Stimulated activated CD8-positive, alpha-beta memory T cell treated with anti-CD3 and anti-CD28 coated beads, Interleukin-12 subunit alpha, Interleukin-12 subunit beta, amount 100 ng/mL, for 4 hours (primary cell): Measurements from ENCODE around the gene ARHGEF40.
A peak's percentile ranks its signal among the peaks of the same experiment; 100 is the strongest.

Source experiments
- DNase-seq: peaks from one replicate; pipeline ENCODE4 v3.0.0-alpha.2; 2020; ENCODE audit warnings: low read depth

The ARHGEF40 gene

GRCh38 chr14:21070083-21070609 is at the start of gene ARHGEF40:
Gene ARHGEF40, plus strand, starts transcription at chr14:21070304. Its CDS starts 93 bp downstream, at chr14:21070397.
- no peak for DNase-seq

- DNase-seq = no peak
Observed at GRCh38 chr14:21020977-21021545, 49.0 kb upstream of the ARHGEF40 start.

DNA sequence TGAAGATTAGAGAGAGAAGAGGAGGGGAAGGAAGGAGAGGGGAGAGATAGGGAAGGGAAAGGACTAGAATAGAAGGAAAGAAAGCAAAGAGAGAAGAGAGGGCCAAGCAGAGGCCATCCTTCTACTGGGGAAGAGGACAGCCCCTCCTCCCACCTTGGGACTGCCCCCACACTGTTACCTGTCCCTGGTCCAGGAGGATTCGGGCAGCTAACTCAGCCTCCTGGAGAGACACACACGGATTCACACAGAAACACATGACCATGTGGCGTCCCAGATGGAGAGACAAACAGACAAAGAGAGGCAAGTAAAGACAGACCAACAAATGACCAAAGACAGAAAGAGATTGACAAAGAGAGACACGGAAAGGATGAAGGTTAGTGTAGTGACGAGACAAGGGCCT is 47.4 kb upstream of the ARHGEF40 start:
- DNase-seq = no peak

DNA sequence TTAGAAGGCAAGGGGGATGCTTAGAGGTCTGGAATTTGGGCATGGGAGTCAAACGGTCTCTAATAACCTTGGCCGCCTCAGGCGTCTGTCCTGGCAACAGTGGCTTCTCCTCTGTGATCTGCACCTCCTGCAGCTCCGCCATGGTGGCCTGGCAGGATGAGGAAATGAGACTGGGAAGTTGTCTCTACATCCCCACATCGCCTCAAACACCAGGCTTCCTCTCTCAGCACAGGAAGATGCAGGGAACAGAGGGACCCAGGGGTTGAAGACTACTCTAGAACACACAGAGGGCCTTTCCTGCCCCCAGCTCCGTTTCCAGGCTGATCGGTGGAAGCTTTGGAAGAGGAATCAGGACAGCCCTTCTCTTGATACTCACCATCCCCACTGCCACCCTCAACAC is 46.9 kb upstream of the ARHGEF40 start:
- no peak for DNase-seq

DNA sequence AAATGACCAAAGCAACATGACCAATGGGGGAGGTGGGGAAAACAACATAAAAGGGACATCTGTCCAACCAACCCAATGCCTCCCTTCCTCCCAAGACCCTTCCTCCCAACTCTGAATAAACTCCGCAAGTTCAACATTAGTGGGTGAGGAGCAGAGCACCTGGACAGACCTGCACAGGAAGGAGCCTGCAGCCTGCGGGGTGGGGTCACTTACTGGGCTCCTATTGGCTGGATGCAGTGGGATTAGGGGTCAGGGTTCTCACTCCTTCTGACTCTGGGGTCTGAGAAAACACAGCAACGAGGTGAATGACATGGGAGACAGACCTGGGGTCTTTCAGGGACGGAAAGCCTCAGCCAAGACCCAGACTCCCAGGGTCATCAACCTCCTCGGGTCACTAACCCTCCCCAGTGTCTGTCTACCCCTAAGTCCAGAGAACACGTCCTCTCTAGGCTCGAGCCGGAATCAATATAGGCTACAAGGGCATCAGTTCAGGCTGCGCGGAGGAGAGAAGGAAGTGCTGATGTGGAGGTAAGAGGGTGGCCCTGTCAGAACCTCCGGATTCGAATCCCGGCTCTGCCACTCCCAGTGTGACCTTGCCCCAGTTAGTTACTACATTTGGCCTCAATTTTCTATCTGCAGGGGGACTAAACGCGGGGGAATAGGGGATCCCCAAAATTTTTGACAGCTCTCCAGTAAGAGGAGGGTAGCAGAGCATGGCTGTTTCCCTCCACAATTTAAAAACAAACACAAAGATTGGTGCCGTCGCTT is 46.1 kb upstream of the ARHGEF40 start:
- no peak for DNase-seq

DNA sequence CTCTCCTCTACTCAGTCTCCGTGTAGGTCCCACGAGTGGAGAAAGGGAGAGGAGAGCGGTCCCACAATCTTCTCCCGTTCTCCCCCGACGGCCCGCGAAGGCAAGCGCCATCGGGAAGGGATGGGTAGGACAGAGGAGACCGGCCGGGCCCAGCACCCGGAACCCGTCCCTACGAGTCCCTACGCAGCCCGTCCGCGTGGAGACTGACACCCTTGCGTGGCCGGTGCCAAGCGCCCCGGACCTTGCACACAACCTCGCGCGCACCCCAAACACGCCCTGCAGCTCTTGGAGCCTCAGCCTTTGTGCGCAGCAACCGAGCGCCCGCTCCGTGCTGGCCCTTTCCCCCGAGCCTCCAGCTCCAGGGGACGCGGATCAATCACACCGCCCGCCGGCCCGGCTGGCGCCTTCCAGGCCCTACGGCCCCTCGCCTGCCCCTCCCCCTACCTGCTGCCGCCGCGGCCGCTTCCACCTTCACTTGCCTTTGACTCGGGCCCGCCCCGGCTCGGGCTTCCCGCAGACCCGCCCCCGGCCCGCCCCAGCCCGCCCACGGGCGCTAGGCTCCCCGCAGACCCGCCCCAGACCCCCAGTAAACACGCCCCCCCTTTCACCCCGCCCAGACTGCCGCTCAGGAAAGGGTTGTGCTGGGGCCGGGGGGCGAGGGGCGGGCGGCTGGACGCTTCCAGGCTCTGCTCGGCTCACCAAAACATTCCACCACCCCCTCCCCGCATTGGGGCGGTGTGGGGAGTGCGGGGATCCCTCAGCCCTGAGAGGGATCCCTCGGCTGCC is 45.3 kb upstream of the ARHGEF40 start, which contains the start of gene NDRG2:
Gene NDRG2 (minus strand): TSS at position 477 of the 786 bp plus-strand sequence. CDS start 1,746 bp downstream, outside the sequence.
- DNase-seq = peak; percentile 64

DNA sequence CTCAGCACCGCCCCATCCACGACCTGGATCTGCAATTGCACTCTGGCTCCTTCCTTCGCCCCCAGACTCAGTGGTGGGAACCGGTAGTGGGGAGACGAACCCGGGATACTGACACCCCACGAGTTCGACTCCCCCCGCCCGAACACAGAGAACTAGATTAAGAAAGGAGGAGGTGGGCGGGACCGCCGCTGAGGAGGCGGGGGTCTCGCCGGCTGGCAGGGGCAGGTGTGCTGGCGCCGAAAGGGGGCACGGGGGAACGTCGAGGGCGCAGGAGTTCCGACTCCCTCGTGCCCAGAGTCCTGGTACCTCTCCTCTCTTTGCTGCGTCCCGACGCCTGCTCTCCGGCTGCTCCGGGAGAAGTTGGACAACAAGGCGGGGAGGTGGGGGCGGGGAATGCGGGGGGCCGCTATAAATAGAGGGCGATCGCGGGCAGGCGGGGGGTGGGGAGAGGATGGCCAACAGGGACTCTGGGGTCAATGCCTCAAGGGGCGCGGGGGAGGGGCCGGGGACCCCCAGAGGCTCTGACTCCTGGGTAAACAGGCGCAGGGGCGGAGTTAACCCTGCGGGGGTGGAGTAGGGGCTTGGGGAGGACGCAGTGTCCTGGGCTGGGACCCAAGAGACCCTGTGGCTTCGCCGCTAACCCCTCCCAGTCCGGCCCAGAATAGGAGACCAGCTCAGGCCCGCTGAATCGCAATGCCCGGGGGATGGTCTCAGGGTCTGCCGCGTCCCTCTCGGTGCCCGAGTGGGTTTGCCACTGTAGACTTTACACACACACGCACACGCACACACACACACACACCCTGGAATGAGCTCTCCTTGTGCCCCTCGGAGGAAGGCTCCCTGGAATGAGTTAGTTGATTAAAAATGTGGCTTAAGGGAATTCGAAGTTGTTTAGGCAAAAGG is 44.5 kb upstream of the ARHGEF40 start:
- DNase-seq = no peak

DNA sequence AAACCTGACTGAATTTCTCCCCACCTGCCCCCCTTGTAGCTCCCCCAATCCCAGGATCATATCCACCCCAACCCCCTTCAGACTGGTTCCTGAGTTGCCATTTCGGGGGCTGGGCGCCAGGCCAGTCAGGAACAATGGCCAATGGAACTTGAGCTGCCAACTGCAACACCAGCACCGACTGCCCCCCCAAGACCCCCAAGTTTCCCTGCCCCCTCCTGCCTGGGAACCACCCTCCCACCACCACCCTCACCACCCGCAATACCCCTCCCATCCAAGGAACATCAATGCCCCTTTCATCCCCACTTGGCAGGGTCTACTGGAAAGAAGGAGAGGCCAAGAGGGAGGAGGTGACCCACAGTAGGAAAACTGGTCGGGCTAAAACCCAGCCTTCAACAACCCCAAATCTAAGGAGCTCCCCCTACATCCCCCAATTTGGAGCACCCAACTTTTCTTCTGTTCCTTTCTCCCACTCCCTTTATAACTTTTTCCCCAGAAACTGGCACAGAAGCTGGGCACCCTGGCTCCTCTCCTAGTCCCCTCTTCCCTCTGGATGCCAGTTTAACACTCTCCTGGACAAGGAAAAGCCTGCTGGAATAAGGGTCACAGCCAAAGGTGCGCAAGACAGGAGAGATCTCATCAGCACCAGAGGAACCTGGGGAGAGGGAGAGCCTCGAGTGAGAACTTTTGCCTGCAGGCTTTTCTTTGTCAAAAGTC is 43.7 kb upstream of the ARHGEF40 start:
- no peak for DNase-seq

DNA sequence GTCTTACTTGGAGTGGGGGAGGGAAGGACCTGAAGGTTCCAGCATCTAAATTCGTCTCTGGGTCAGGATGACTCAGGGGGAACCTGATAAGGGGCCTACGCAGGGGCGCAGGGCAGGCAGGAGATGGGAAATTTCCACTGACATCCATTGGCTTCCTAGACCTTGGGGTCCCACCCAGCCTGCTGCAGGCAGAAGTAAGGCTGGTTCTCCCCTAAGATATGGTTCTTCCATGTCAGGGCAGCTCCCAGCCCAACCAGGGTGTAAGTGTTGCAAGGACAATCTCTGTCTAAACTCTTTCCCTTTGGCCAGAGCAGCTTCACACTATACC is 43.2 kb upstream of the ARHGEF40 start:
- DNase-seq = no peak

DNA sequence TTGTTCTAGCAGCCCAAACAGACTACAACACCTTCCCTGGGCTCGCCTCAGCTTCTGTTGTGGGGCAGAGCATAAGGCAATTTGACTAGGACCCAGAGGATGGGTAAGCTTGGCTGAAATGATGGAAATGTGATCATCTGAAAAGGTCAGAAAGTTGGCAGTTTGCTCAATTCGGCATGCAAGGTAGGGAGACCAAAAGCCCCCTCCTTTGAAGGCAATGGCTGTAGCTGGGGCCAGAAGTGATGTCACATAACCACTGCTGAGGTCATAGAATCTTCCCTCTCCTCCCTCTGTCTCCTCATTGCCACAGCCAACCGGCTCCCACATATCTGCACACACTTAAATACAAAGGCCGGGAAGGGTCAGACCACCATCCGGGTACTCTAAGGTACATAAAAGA is 40.2 kb upstream of the ARHGEF40 start, which contains the start of gene TPPP2:
Gene TPPP2 (plus strand): TSS at position 301 of the 400 bp plus-strand sequence. CDS start 365 bp downstream, outside the sequence.
- DNase-seq = no peak

DNA sequence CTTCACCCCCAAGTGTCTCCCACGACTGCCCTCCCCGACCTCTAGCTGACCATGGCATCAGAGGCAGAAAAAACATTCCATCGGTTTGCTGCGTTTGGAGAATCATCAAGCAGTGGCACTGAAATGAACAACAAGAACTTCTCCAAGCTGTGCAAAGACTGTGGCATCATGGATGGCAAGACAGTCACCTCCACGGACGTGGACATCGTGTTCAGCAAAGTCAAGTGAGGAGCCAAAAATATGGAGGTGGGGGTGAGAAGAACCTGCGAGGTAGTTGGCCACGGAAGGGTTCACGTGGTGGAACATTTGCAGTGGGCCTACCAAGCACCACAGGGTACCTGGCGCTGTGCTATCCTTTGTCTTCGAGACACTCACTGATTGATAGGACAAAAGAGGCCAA is 39.6 kb upstream of the ARHGEF40 start:
- DNase-seq = no peak

- DNase-seq = no peak
Observed at GRCh38 chr14:21032326-21033132, 37.6 kb upstream of the ARHGEF40 start.

- no peak for DNase-seq
Observed at GRCh38 chr14:21033133-21033698, 36.9 kb upstream of the ARHGEF40 start.

DNA sequence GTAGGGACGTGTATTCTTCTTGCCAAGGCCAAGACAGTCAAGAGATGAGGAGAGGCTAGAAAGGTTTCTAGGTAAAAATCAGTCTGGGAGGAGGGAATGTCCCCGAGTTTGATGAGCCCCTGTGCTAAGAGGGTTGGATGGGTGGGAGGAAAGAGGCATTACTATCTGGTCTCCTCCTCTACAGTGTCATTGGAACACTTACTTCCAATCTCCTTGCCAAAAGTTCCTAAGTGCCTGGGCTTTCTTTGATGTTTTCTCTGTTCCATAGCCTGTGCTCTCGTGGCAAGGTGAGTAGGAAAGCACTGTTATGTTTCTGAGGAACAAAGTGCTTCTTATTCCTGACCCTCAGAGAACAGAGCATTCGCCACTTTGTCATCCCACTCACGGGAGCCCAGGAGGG is 35.4 kb upstream of the ARHGEF40 start, which contains the start of gene RNASE13:
Gene RNASE13 (minus strand): TSS at position 101 of the 400 bp plus-strand sequence. CDS start 519 bp downstream, outside the sequence.
- DNase-seq = no peak

DNA sequence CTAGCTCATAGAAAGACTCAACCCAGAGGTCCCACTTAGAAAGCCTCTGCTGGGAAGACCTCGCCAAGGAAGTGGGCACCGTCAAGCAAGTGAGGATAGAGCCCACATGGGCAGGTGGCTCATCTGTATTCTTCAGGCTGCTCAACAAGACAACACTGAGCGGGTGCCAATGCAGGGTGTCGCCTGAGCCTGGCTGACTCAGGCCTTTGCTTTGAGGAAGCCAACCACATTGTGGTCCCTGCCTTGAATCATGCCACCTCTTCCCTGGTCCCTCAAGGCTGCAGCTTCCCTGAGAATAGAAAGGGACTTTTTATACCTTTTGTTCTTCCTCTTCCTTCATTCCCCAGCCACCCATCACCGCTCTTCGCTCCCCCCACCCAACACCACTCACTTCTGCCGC is 33.4 kb upstream of the ARHGEF40 start:
- DNase-seq = no peak

DNA sequence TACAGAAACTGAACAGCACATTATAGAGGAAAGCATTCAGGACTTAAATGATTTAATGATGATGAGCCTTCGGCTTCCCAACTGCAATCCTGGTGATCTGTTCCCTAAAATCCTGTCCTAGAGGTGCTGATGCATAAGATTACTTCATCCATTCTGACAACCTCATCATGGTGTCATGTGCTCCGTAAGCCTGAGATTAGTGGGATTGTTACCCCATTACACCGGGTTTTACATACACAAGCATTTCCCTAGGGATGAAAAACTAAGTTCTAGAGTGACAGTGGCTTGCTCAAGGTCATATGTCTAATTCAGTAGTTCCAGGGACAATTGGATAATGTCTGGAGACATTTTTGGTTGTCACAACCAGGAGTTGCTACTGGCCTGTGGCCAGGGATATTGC is 32.9 kb upstream of the ARHGEF40 start:
- no peak for DNase-seq

DNA sequence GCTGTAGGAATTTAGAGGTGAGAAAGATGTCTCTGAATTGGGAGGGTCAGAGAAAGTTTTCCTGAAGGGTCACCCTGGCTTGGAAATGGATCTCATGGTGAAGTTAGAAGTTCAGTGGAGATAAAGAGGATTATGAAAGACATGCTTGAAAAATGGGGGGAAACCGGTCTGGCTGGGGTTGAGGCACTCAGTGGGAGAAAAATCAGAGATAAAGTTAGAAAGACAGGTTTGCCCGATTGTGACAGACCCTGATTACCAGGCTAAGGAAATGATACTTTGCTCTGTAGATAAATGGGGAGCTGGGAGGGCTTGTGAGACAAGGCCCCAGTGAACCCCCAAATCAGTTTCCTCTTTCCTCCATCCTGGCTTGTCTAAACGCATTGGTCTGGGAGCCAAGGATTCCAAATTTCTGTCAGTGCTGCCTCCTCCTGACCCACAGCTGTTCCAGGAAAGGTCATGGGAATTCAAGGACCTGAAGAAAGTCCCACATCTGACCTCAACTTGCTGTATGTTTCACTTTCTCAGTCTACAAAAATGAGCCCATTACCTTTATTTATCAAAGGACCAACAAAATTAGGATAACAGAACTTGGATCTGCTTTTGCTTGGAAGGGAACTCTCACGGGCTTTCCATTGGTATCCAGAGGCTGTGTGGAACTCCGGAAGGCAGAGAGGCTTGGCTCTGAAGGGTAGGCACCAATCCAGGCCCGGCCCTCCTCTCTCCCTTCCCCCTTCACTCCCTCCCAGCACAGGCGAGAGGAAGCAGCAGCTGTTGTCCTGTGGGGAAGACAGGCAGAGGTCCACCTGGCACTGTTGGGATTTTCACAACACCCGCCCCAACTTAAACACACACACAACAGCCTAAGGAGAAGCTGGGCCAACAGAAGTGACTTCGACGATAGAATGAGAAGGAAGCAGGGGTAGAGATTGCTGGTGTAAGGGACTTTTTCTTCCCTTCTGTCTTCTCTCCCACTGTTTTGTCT is 31.4 kb upstream of the ARHGEF40 start:
- no peak for DNase-seq
